Activated CD8-positive, alpha-beta memory T cell treated with anti-CD3 and anti-CD28 coated beads for 24 hours (primary cell): Measurements from ENCODE around the gene ARX.

ENCODE experiments used
- DNase-seq: peaks from one replicate; pipeline ENCODE4 v3.0.0-alpha.2; 2020

ARX gene

GRCh38 chrX:24996096-24996709 lies 19.6 kb downstream of the ARX start:
- no peak for DNase-seq

DNA sequence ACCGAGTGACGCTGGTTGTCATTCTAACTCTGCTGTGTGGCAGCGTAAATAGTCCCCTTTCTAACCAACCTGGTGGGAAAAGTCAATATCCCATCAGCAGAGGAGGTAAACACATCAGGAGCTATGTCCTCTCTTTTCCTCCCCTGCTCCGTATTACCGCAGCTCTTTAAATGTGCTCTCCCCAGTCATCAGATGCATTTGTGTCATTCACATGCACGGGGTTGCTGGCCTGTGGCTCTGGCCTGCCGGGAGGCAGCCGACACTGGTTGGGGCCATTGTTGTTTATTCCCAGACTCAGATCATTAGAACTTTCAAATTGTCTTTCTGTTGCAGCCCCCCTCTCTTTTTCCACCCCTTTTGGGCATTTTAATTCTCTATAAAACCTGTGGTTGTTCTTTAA lies 21.9 kb downstream of the ARX start:
- DNase-seq, result no peak

DNA sequence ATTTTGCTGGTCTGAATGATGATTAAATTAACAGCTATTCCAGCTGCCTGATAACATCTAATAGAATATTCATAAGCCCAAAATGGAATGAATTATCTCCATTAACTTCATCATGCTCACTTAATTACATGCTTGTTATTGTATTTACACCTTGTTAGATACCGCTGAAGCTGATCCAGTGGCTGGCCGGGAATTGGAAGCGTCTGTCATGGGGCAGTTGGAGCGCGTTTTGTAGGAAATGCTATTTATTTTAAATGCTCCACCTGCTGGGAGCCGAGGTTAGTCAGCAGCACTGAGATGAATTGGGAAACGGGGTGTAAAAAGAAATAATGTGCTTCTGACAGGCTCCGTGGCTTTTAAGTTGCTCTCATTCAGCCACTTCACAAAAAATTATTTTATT lies 25.2 kb downstream of the ARX start:
- no peak for DNase-seq

DNA sequence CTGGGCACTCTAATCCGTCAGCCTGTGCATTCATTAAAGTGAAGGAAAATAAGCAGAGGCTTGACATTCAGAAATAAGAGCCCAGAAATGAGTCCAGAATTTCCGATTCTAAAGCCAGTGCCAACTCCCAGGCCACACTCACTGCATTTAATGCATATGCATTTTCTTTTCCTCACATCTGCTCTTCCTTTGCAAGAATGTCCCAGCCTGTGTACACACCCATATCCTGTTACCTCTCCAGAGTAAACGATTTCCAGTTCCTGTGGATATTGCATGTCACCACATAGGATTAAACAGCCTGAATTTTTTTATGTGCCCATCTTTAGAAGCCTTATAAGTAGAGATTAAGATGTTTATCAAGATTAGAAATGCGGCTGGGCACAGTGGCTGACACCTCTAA lies 27.5 kb downstream of the ARX start:
- no peak for DNase-seq

GRCh38 chrX:24987731-24988130 lies 28.0 kb downstream of the ARX start:
- DNase-seq, result no peak

GRCh38 chrX:24985120-24985519 lies 30.6 kb downstream of the ARX start:
- no peak for DNase-seq

DNA sequence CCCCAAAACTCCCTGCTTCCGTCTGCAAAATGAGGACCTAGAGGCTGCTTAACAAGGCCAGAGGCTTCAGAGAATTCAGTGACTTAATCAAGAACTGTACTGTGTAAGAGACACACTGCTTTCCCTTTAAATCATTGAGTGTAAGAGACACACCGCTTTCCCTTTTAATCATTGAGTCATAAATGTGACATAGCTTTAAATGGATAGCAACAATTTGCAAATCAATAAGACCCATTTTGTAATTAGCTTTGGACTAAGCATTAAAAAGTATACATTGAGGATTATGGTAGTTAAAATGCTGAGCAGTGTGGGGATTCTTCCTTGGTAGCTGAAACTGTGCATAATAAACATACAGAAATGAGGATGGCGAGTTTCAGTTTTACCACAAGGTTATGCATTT lies 31.8 kb downstream of the ARX start:
- no peak for DNase-seq

- DNase-seq, result no peak
These were observed 33.3 kb downstream of the ARX start for GRCh38 chrX:24982306-24982965.

DNA sequence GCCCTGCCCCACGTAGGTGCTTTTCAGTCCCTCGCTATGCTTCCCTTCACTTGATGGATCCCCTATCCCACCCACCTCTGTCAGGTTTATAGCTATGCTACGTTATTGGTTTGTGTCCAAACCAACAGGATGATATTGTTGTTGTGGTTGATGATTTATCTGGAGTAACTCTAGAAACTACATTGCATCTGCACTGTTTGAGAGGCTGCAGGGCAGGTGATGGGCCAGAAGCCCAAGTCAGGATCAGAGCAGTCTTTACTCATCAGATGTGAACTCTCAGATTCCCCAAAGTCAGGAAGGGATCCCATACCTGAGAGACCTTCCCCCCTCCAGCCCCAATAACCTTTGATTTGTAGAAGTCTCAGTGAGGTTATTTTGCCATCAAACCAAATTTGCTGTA lies 34.7 kb downstream of the ARX start:
- no peak for DNase-seq

DNA sequence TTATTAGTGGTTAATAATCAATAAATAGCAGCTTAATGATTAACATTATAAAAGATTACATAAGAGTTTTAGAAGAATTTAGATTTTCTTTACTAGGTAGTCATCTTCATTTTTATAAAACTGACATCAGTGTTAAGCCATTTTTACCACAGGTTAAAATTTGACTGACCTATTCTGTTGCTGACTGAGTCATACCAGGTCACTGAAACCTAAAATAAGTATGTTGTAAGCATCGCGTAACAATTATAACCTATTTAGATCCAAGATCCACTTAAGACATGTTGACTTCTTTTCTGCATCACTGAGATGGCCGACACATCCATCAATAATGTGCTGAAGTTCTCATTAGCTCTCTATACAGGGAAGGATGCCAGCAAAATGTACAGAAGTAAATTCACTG lies 36.7 kb downstream of the ARX start:
- no peak for DNase-seq

DNA sequence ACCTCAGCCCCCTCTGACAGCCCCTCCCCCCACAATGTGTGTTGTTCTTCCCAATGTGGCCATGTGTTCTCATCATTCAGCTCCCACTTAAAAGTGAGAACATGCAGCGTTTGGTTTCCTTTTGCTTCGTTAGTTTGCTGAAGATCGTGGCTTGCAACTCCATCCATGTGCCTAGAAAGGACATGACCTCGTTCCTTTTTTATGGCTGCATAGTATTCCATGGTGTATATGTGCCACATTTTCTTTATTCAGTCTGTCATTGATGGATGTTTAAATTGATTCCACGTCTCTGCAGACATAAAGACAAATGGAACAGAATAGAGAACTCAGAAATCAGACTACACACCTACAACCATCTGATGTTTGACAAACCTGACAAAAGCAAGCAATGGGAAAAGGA lies 46.0 kb downstream of the ARX start:
- no peak for DNase-seq

DNA sequence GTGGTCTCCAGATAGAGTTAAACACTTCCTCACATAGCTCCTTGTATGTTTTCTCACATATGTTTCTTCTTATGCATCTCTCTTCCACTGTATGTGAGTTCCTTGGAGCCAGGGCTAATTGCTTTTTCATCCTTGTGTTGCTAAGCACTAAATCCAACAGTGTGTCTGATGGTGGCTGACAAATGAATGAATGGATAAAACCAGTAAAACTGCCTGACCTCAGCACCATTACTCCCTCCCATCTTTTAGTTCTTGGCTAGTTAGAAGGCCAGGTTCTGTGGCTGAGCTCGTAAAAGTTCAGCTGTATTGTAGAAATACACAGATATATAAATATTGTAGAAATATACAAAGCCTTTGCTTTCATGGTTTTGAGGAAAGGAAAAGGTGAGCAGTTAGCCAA lies 50.4 kb downstream of the ARX start:
- no peak for DNase-seq

- DNase-seq, result no peak
These were observed 51.9 kb downstream of the ARX start for GRCh38 chrX:24963823-24964222.

DNA sequence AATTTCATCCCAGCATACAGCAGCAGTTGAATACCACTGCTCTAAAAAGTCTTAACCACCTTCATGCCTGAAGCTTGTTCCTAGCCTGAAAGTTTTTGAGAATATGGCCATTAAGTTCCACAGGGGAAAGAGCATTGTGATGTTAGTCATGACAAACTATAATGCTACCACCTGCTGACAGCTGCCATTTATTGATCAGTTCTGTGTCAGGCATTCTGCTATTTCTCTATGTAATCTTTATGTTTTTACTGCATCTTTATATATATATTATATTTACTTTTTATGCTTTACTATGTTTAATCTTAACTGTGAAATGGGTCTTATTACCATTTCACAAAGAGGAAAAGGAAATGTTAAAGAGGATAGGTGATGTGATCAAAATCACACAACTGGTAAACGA lies 54.0 kb downstream of the ARX start:
- no peak for DNase-seq

- DNase-seq, result no peak
These were observed 58.9 kb downstream of the ARX start for GRCh38 chrX:24956828-24957227.

GRCh38 chrX:24955372-24955930 lies 60.3 kb downstream of the ARX start:
- DNase-seq, result no peak

DNA sequence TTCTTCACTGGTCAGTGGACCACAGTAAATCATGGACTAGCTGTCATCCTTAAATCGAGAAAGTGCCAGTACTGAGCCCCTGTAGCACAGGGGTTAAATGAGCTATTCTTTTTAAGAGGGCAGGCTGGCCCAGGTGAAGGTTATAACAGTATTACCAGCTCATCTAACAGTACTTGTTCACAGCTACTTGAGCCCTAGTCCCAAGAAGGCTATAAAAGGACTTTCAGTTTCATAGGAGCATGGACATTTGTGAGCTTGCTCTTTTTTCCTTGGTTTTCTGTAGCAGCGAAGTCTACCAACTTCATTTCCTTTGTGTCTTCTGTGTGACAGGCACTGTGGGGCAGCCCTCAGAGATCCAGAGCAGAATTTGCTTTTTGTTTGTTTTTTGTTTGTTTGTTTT lies 61.0 kb downstream of the ARX start:
- no peak for DNase-seq
